H9 (cell line): Measurements from ENCODE around the gene AKR1C3. TPM values are rescaled to one million over a fixed set of nuclear protein-coding genes. Genes with fewer than 3 reads are reported as not detected.

ENCODE experiments used
- DNase-seq: peaks from one replicate; pipeline ENCODE4 v3.0.0-alpha.2; 2017
- H2AFZ ChIP-seq: one replicate; pipeline ENCODE4 v1.6.1; 2013; ENCODE audit warnings: mild to moderate bottlenecking, low read length, control low read depth, moderate library complexity
- H2AK5ac ChIP-seq: 2 replicates; pipeline ENCODE4 v1.6.1; 2013; ENCODE audit warnings: low read length, control low read depth, mixed read lengths; ENCODE audit not compliant: insufficient read length
- H2BK120ac ChIP-seq: one replicate; pipeline ENCODE4 v1.6.1; 2013; ENCODE audit warnings: low read depth, mild to moderate bottlenecking, low read length, control low read depth, inconsistent platforms; ENCODE audit not compliant: poor library complexity, severe bottlenecking
- H2BK12ac ChIP-seq: 2 replicates; pipeline ENCODE4 v1.6.1; 2013; ENCODE audit warnings: low read length, control low read depth, mixed read lengths, low read depth; ENCODE audit not compliant: insufficient read length
- H2BK15ac ChIP-seq: 2 replicates; pipeline ENCODE4 v1.6.1; 2013; ENCODE audit warnings: low read depth, low read length, control low read depth
- H2BK20ac ChIP-seq: one replicate; pipeline ENCODE4 v1.6.1; 2013; ENCODE audit warnings: low read depth, mild to moderate bottlenecking, low read length, control low read depth, inconsistent platforms; ENCODE audit not compliant: poor library complexity, severe bottlenecking
- H2BK5ac ChIP-seq: 2 replicates; pipeline ENCODE4 v1.6.1; 2013; ENCODE audit warnings: low read length, control low read depth, mixed read lengths; ENCODE audit not compliant: insufficient read length
- H3K14ac ChIP-seq: 2 replicates; pipeline ENCODE4 v1.6.1; 2013; ENCODE audit warnings: low read length, control low read depth; ENCODE audit not compliant: insufficient read depth
- H3K18ac ChIP-seq: 2 replicates; pipeline ENCODE4 v1.6.1; 2013; ENCODE audit warnings: low read depth, mild to moderate bottlenecking, mixed read lengths, low read length, control low read depth; ENCODE audit not compliant: insufficient read length
- H3K23ac ChIP-seq: 2 replicates; pipeline ENCODE4 v1.6.1; 2013; ENCODE audit warnings: low read length, control low read depth, mixed read lengths, low read depth; ENCODE audit not compliant: insufficient read length
- H3K23me2 ChIP-seq: 2 replicates; pipeline ENCODE4 v1.6.1; 2013; ENCODE audit warnings: low read depth, mild to moderate bottlenecking, mixed read lengths, low read length, control low read depth; ENCODE audit not compliant: insufficient read length, poor library complexity, severe bottlenecking
- H3K27ac ChIP-seq: 2 replicates; pipeline ENCODE4 v1.5.1; 2013; ENCODE audit warnings: low read length, control low read depth, mixed read lengths, low read depth; ENCODE audit not compliant: insufficient read length
- H3K27me3 ChIP-seq: 2 replicates; pipeline ENCODE4 v1.6.1; 2013; ENCODE audit warnings: low read length, control low read depth, inconsistent platforms; ENCODE audit not compliant: insufficient read depth
- H3K4ac ChIP-seq: 2 replicates; pipeline ENCODE4 v1.6.1; 2013; ENCODE audit warnings: low read depth, mild to moderate bottlenecking, control low read depth, inconsistent platforms, low read length, moderate library complexity
- H3K4me1 ChIP-seq: 2 replicates; pipeline ENCODE4 v1.6.1; 2013; ENCODE audit warnings: low read length, control low read depth, inconsistent platforms; ENCODE audit not compliant: insufficient read depth
- H3K4me2 ChIP-seq: 2 replicates; pipeline ENCODE4 v1.6.1; 2013; ENCODE audit warnings: low read length, control low read depth, mixed read lengths; ENCODE audit not compliant: insufficient read length, insufficient read depth
- H3K56ac ChIP-seq: 2 replicates; pipeline ENCODE4 v1.6.1; 2013; ENCODE audit warnings: low read depth, mild to moderate bottlenecking, mixed read lengths, low read length, control low read depth; ENCODE audit not compliant: insufficient read length
- H3K79me1 ChIP-seq: 2 replicates; pipeline ENCODE4 v1.6.1; 2013; ENCODE audit warnings: low read depth, mild to moderate bottlenecking, moderate library complexity, low read length, control low read depth, inconsistent platforms; ENCODE audit not compliant: insufficient read depth, poor library complexity, severe bottlenecking
- H3K79me2 ChIP-seq: 2 replicates; pipeline ENCODE4 v1.6.1; 2013; ENCODE audit warnings: low read length, control low read depth, inconsistent platforms; ENCODE audit not compliant: insufficient read depth
- H3K9ac ChIP-seq: 2 replicates; pipeline ENCODE4 v1.6.1; 2013; ENCODE audit warnings: low read length, control low read depth, mixed read lengths; ENCODE audit not compliant: insufficient read length; ENCODE audit errors: extremely low read depth
- H3K9me3 ChIP-seq: one replicate; pipeline ENCODE4 v1.6.1; 2013; ENCODE audit warnings: low read depth, low read length, inconsistent platforms; ENCODE audit not compliant: control insufficient read depth
- H3T11ph ChIP-seq: one replicate; pipeline ENCODE4 v1.6.1; 2013; ENCODE audit warnings: mild to moderate bottlenecking, low read length, control low read depth, inconsistent platforms
- H4K20me1 ChIP-seq: one replicate; pipeline ENCODE4 v1.6.1; 2013; ENCODE audit not compliant: control insufficient read depth, insufficient read length, insufficient read depth
- H4K5ac ChIP-seq: 2 replicates; pipeline ENCODE4 v1.6.1; 2013; ENCODE audit warnings: low read depth, mild to moderate bottlenecking, mixed read lengths, low read length, control low read depth; ENCODE audit not compliant: insufficient read length
- H4K8ac ChIP-seq: replicated peaks from 2 replicates; pipeline ENCODE4 v1.6.1; 2013; ENCODE audit warnings: low read length, control low read depth, mixed read lengths, low read depth; ENCODE audit not compliant: insufficient read length
- H4K91ac ChIP-seq: 2 replicates; pipeline ENCODE4 v1.6.1; 2013; ENCODE audit warnings: low read depth, mild to moderate bottlenecking, moderate library complexity, mixed read lengths, low read length, control low read depth; ENCODE audit not compliant: insufficient read length
- H3K27ac Mint-ChIP-seq, 3 experiments: 2 replicates in 2 of 3; 3 replicates in 1 of 3; pipeline ENCODE4 v1.8.0; 2020 to 2021; ENCODE audit warnings: mixed read lengths in 3 of 3, mild to moderate bottlenecking in 1 of 3, moderate library complexity in 1 of 3
- H3K27me3 Mint-ChIP-seq: 2 replicates; pipeline ENCODE4 v1.8.0; 2021; ENCODE audit warnings: low read depth, mild to moderate bottlenecking, moderate library complexity, mixed read lengths
- H3K36me3 Mint-ChIP-seq, 3 experiments: 2 replicates in 2 of 3; 3 replicates in 1 of 3; pipeline ENCODE4 v1.8.0; 2020 to 2021; ENCODE audit warnings: low read depth in 3 of 3, mixed read lengths in 3 of 3; ENCODE audit not compliant: insufficient read depth in 1 of 3
- H3K4me1 Mint-ChIP-seq, 2 experiments: 2 replicates each; pipeline ENCODE4 v1.8.0; 2020; ENCODE audit warnings: mixed read lengths in 2 of 2
- H3K4me3 Mint-ChIP-seq, 2 experiments: 2 replicates in 1 of 2; 3 replicates in 1 of 2; pipeline ENCODE4 v1.8.0; 2020 to 2021; ENCODE audit warnings: mild to moderate bottlenecking in 2 of 2, mixed read lengths in 2 of 2, moderate library complexity in 1 of 2
- H3K9me3 Mint-ChIP-seq, 2 experiments: 2 replicates in 1 of 2; 3 replicates in 1 of 2; pipeline ENCODE4 v1.8.0; 2020; ENCODE audit warnings: mild to moderate bottlenecking in 2 of 2, mixed read lengths in 2 of 2, moderate library complexity in 1 of 2
- WGBS: extraction: QIAGEN DNeasy Blood & Tissue Kit; methylation state at CpG from one replicate; pipeline ENCODE4 v1.1.7; 2013; ENCODE audit warnings: missing lambda C conversion rate, low lambda C conversion rate, mixed read lengths; ENCODE audit not compliant: insufficient read length; ENCODE audit errors: extremely low coverage; 5-methylcytosine and 5-hydroxymethylcytosine counted together
- total RNA-seq: library from RNA; stranded (reverse); gene quantifications from 2 replicates; pipeline ENCODE4 v1.2.1, GENCODE V29; 2021
- TF ChIP-seq, protein P1 (sequence below): fragments of 200-600 bp; sonication (generic); conservative IDR thresholded peaks from 3 replicates; pipeline ENCODE4 v1.8.0; 2021; ENCODE audit warnings: antibody characterized with exemption, mild to moderate bottlenecking

AKR1C3 gene
- total RNA-seq, 1 experiment from 2014 or later: 2.1 TPM

DNA sequence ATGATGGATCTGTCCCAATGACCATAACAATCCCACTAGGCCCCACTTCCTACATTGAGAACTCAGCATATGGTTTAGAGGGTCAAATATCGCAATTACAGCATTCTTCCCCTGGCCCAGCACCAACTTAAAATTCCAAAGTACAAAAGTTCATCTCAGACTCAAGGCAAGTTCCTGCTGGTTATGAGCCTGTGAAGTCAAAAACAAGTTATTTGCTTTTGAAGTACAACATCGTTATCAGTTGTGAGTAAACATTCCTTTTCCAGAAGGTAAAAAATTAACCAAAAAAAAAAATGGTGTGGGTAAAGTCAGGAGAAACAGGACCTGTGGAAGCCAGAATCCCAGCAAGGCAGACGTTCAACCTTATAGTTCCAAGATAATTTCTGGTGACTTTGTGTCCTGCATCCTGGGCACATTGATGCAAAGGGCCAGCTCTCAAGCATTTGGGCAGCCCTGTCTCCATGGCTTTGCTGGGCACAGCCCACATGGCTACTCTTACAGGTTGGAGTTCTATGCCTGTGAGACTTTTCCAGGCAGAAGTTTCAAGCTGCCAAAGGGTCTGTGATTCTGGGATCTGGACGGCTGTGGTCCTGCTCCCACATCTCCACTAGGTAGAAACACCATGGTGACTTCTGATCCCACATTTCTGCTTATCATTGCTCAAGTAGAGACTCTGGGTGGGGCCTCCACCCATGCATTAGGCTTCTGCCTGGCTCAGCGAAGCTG is 53.2 kb downstream of the AKR1C3 start:
- Histone ChIP-seq H4K20me1 (no peaks in the 10 kb centered on the region), H2BK15ac (no peak overlapping the region), H3K27ac (no peak overlapping the region), H4K91ac (no peak overlapping the region), H2BK20ac (no peak overlapping the region), H3K4me2 (no peak overlapping the region), H2BK120ac (no peak overlapping the region), H2AFZ (no peak overlapping the region), H4K5ac (no peak overlapping the region), H3K79me2 (no peaks in the 10 kb centered on the region), H3K79me1 (no peaks in the 10 kb centered on the region), H3K27me3 (no peaks in the 10 kb centered on the region), H3K14ac (no peak overlapping the region), H3K4me1 (no peaks in the 10 kb centered on the region), H2BK12ac (no peak overlapping the region), H4K8ac (no peak overlapping the region), H3T11ph (no peak overlapping the region), H2BK5ac (no peak overlapping the region), H3K56ac (no peak overlapping the region), H3K23me2 (no peaks in the 10 kb centered on the region), H2AK5ac (no peak overlapping the region), H3K18ac (no peak overlapping the region), H3K9me3 (peaks cover 6% of the 10 kb centered on the region), H3K23ac (no peak overlapping the region), H3K4ac (no peak overlapping the region), H3K9ac (no peak overlapping the region)
- Mint-ChIP-seq H3K4me3 (no peak overlapping the region), H3K27ac (no peak overlapping the region), H3K27me3 (no peaks in the 10 kb centered on the region; the same call in 1 of the 2 replicates), H3K9me3 (peaks cover 56 to 67% of the 10 kb centered on the region in 2 experiments), H3K36me3 (peaks cover 0 to 16% (median 0%) of the 10 kb centered on the region in 3 experiments; a peak in 5 of 7 replicates), H3K4me1 (no peaks in the 10 kb centered on the region)
- no CpG with 5 or more reads among the region's 5 CpGs for WGBS
- TF ChIP-seq, protein P1, sequence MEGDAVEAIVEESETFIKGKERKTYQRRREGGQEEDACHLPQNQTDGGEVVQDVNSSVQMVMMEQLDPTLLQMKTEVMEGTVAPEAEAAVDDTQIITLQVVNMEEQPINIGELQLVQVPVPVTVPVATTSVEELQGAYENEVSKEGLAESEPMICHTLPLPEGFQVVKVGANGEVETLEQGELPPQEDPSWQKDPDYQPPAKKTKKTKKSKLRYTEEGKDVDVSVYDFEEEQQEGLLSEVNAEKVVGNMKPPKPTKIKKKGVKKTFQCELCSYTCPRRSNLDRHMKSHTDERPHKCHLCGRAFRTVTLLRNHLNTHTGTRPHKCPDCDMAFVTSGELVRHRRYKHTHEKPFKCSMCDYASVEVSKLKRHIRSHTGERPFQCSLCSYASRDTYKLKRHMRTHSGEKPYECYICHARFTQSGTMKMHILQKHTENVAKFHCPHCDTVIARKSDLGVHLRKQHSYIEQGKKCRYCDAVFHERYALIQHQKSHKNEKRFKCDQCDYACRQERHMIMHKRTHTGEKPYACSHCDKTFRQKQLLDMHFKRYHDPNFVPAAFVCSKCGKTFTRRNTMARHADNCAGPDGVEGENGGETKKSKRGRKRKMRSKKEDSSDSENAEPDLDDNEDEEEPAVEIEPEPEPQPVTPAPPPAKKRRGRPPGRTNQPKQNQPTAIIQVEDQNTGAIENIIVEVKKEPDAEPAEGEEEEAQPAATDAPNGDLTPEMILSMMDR: no peak
- DNase-seq: no peak
